ENCODE results near the gene CUX1.

DNA sequence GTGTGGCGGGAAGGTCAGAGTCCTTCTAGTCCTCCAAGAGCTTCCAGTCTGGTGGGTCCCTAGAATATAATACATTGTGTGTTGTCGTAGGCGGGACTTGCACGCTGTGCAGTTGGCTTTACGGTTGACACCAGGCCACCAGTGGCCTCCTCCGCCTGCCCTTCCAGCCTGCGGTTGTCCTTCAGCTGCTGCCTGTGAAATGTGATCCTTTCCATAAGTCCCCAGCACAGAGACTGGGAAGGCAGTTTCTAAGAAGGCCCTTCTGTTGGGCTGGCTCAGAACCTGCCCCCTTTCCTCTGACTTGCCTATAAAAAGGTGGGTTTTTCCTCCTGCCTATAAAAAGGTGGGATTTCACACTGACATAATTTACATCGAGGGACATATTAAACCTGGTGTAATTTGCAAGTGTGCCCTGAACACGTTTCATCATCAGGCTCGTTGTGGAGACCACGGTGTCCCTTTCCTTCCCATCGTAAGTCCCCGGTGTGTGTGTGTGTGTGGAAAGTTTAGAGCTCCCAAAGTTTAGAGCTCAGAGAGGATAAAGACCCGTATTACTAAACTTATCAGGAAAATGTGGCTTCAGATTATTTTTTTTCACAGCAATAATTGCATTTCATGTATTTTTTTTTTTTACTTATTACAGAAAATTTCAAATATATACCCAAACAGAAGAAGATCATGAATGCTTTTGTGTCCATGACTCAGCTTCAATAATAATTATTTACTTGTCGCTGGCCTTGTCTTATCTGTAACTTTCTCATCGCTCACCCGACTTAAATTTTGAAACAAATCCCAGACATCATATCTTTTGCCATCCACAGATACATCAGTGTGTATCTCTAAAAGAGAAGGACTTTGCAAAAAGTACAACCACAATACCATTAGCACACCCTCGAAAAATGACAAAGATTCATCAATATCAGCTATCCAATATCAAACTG lies 45.1 kb downstream of the CUX1 start:
- TF ChIP-seq GABPB1 (CRISPR knock-in tag; IDR thresholded peaks at IDR 0.05) (no peak), ZNF396 (CRISPR knock-in tag; IDR thresholded peaks at IDR 0.05; ENCODE audit: borderline replicate concordance) (no peak), SP1 (CRISPR knock-in tag; conservative IDR thresholded peaks at IDR 0.05) (no peak), ZBTB21 (CRISPR knock-in tag; IDR thresholded peaks at IDR 0.05; ENCODE audit: borderline replicate concordance) (no peak)
- TF ChIP-seq, protein P1, sequence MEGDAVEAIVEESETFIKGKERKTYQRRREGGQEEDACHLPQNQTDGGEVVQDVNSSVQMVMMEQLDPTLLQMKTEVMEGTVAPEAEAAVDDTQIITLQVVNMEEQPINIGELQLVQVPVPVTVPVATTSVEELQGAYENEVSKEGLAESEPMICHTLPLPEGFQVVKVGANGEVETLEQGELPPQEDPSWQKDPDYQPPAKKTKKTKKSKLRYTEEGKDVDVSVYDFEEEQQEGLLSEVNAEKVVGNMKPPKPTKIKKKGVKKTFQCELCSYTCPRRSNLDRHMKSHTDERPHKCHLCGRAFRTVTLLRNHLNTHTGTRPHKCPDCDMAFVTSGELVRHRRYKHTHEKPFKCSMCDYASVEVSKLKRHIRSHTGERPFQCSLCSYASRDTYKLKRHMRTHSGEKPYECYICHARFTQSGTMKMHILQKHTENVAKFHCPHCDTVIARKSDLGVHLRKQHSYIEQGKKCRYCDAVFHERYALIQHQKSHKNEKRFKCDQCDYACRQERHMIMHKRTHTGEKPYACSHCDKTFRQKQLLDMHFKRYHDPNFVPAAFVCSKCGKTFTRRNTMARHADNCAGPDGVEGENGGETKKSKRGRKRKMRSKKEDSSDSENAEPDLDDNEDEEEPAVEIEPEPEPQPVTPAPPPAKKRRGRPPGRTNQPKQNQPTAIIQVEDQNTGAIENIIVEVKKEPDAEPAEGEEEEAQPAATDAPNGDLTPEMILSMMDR (IDR thresholded peaks at IDR 0.05), result no peak
